Tibial nerve (tissue), 4 donors: ENCODE data around the gene KCNMA1. TPM values are rescaled to one million over a fixed set of nuclear protein-coding genes. Genes with fewer than 3 reads are reported as not detected.

Experiments used
- DNase-seq, 2 donors: peaks; one replicate each; pipeline ENCODE4 v3.0.0-alpha.2; 2019; ENCODE audit warnings: low spot score in 2 of 2
- H3K27ac ChIP-seq, 4 donors: fragments of 200-600 bp; sonication (generic) in 3 of 4; one replicate each; pipeline ENCODE4 v1.5.1; 2017 to 2019; ENCODE audit warnings: mild to moderate bottlenecking in 1 of 4
- H3K27me3 ChIP-seq, 2 donors: fragments of 200-600 bp; sonication (generic) in 1 of 2; one replicate each; pipeline versions ENCODE4 v1.5.1 to v1.6.0; 2017 to 2019
- H3K36me3 ChIP-seq, 3 donors: fragments of 200-600 bp; sonication (generic); one replicate each; pipeline ENCODE4 v1.5.1; 2018 to 2019
- H3K4me1 ChIP-seq, 4 donors: fragments of 200-600 bp; sonication (generic) in 3 of 4; one replicate each; pipeline ENCODE4 v1.5.1; 2017 to 2019
- H3K4me3 ChIP-seq, 4 donors: fragments of 200-600 bp; sonication (generic) in 3 of 4; one replicate each; pipeline ENCODE4 v1.5.1; 2017 to 2019; ENCODE audit warnings: mild to moderate bottlenecking in 1 of 4, moderate library complexity in 1 of 4
- H3K9me3 ChIP-seq, 4 donors: fragments of 200-600 bp; sonication (generic) in 3 of 4; one replicate each; pipeline ENCODE4 v1.5.1; 2017 to 2019
- EP300 ChIP-seq, 2 donors: sonication (generic); formaldehyde crosslinking; IDR thresholded peaks; one replicate each; pipeline ENCODE4 v1.6.1; 2017; ENCODE audit warnings: antibody characterized with exemption in 2 of 2, mild to moderate bottlenecking in 1 of 2
- POLR2A ChIP-seq, 2 donors: fragments of 450-650 bp; IDR thresholded peaks; one replicate each; pipeline ENCODE4 v1.6.1; 2017; ENCODE audit warnings: antibody characterized with exemption in 2 of 2, mild to moderate bottlenecking in 2 of 2, moderate library complexity in 2 of 2
- WGBS, 2 donors: methylation state at CpG; one replicate each; pipeline ENCODE4 v1.1.5; 2018; 5-methylcytosine and 5-hydroxymethylcytosine counted together
- total RNA-seq, 4 donors: library from RNA; depleted of rRNA; stranded (reverse); fragments of >200 nt; gene quantifications; one replicate each; pipeline ENCODE4 v1.1.0, GENCODE V29; 2016
- TF ChIP-seq, protein P1 (sequence below), 5 experiments: fragments of 200-600 bp in 3 of 5; fragments of 450-650 bp in 2 of 5; sonication (generic) in 3 of 5; IDR thresholded peaks; one replicate each; pipeline ENCODE4 v1.5.1; 2016 to 2019; ENCODE audit warnings: antibody characterized with exemption in 5 of 5, mild to moderate bottlenecking in 3 of 5, moderate library complexity in 2 of 5

The KCNMA1 gene
- total RNA-seq, 4 donors from 2014 or later: 10.2 to 19.9 (median 13.7) TPM

DNA sequence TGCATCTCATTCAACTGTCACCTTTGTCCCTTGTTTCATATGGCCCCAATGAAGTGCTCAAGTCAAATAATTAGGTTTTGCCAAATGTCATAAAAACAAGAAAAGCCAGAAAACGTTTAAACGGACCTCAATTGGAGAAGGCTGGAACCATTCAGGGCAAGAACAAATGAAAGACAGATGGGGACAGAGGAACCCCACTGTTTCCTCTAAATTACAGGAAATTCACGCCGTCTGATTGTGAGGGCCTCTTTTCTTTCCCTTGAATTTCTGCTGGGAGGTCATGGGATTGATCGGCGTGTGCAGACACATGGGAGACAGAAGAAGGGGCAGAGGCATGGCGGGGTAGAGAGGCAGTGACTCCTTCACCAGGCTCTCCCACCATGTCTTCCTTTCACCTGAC lies 656.4 kb downstream of the KCNMA1 start:
- H3K4me1 ChIP-seq: peaks cover 0 to 11% (median 4%) of the 10 kb centered on the region in 4 donors
- WGBS, 2 donors: 77 to 79% methylated on average over 7 of the region's 7 CpGs
- no peaks in the 10 kb centered on the region for H3K27me3 ChIP-seq
- no peak overlapping the region for H3K27ac ChIP-seq
- no peaks in the 10 kb centered on the region for H3K9me3 ChIP-seq
- H3K36me3 ChIP-seq: no peaks in the 10 kb centered on the region
- TF ChIP-seq EP300 (IDR thresholded peaks at IDR 0.05) (no peak), POLR2A (IDR thresholded peaks at IDR 0.05) (no peak)
- DNase-seq: no peak
- no peak overlapping the region for H3K4me3 ChIP-seq

DNA sequence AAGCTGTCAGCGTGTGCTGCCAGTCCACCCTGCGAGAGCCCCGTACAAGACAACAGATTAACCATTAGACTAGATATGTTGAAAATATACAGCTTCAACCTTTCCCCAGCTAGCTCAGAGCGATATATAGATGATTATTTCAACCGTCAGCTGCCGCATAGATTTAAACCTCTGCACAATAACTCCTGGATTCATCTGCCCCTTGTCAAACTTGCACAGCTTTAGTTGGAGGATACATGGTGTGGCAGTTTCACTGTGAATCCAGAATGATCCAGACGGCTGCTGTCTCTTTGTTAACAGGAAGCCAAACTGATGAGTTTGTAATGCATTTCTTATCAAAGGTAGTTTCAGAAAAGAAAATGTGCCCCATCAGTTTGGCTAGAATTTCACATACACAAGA lies 659.7 kb downstream of the KCNMA1 start:
- no peak for TF ChIP-seq POLR2A (IDR thresholded peaks at IDR 0.05)
- TF ChIP-seq, protein P1, sequence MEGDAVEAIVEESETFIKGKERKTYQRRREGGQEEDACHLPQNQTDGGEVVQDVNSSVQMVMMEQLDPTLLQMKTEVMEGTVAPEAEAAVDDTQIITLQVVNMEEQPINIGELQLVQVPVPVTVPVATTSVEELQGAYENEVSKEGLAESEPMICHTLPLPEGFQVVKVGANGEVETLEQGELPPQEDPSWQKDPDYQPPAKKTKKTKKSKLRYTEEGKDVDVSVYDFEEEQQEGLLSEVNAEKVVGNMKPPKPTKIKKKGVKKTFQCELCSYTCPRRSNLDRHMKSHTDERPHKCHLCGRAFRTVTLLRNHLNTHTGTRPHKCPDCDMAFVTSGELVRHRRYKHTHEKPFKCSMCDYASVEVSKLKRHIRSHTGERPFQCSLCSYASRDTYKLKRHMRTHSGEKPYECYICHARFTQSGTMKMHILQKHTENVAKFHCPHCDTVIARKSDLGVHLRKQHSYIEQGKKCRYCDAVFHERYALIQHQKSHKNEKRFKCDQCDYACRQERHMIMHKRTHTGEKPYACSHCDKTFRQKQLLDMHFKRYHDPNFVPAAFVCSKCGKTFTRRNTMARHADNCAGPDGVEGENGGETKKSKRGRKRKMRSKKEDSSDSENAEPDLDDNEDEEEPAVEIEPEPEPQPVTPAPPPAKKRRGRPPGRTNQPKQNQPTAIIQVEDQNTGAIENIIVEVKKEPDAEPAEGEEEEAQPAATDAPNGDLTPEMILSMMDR (IDR thresholded peaks at IDR 0.05): no peak
- TF ChIP-seq EP300 (IDR thresholded peaks at IDR 0.05): no peak
- Histone ChIP-seq H3K4me1 (peaks cover 0 to 8% (median 2%) of the 10 kb centered on the region in 4 donors), H3K27ac (no peak overlapping the region)

DNA sequence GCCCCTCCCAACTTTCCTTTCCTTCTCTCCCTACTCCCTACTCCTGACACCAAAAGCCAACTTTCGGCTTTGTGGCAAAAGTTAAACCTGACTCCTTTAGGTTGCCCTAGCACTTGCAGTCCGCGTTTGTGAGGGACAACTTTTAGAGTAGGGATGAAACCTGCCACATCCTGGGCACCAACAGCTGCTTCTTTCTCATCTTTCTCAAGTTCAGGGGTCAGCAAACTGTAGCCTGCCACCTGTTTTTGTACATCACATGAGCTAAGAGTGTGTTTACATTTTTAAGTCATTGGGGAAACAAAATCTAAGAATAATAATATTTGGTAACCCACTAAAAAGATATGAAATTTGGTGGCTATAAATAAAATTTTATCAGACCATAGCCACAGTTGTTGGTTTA lies 660.6 kb downstream of the KCNMA1 start:
- no peaks in the 10 kb centered on the region for H3K9me3 ChIP-seq
- H3K4me3 ChIP-seq: no peak overlapping the region
- no peak overlapping the region for H3K27ac ChIP-seq
- no peaks in the 10 kb centered on the region for H3K27me3 ChIP-seq
- DNase-seq: no peak
- WGBS, 2 donors: 94 to 97% methylated on average over 3 of the region's 3 CpGs
- peaks cover 0 to 8% (median 0%) of the 10 kb centered on the region in 4 donors for H3K4me1 ChIP-seq
- TF ChIP-seq POLR2A (IDR thresholded peaks at IDR 0.05) (no peak), EP300 (IDR thresholded peaks at IDR 0.05) (no peak)
- TF ChIP-seq, protein P1 (IDR thresholded peaks at IDR 0.05): no peak
- H3K36me3 ChIP-seq: no peaks in the 10 kb centered on the region

More for the DNA sequence above, 659.7 kb downstream of the KCNMA1 start:
- Histone ChIP-seq H3K27me3 (no peaks in the 10 kb centered on the region), H3K36me3 (no peaks in the 10 kb centered on the region), H3K9me3 (no peaks in the 10 kb centered on the region), H3K4me3 (no peak overlapping the region)
- DNase-seq: no peak
- 93 to 94% methylated on average over 7 of the region's 7 CpGs for WGBS, 2 donors

DNA sequence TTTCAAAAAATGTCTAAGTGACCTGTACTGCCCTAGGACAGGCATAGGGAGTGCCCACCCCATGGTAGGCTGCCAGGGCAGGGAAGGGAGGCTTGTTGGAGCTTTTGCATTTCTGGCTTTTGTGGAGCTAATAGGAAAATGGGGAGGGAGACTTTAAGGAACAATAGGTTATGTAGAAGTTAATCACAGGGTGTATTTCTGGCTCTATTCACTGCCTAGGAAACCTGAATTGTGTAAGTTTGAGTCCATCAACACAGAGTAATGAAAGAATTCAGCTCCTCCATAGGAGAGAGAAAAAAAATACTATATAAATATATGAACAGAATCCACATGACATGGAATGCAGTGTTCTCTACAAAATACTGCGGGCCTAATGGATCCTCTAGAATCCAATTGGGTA lies 661.5 kb downstream of the KCNMA1 start:
- no peak overlapping the region for H3K4me3 ChIP-seq
- H3K27ac ChIP-seq: no peak overlapping the region
- 95 to 100% methylated on average over 1 of the region's 1 CpG for WGBS, 2 donors
- DNase-seq: no peak
- no peaks in the 10 kb centered on the region for H3K9me3 ChIP-seq
- peaks cover 0 to 8% (median 0%) of the 10 kb centered on the region in 4 donors for H3K4me1 ChIP-seq
- TF ChIP-seq, protein P1 (IDR thresholded peaks at IDR 0.05): no peak
- no peaks in the 10 kb centered on the region for H3K27me3 ChIP-seq
- no peaks in the 10 kb centered on the region for H3K36me3 ChIP-seq

DNA sequence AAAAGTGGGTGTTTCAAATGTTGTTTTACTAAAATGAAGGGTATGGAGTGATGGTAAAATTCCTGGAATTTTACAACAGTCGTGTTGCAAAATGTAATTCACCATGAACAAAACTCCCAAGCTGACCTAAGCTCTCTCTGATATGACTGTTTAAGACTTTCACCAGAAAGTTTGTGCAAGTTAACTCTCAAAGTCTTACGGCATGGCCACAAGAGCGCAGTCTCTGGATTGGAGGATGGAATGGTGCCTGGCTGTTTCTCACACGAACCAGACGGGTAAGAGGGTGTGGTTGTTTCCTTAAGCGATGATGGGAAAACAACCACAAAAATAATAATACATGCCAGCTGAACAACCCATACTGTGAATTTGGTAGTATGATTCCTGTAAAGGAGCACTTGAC lies 662.5 kb downstream of the KCNMA1 start:
- peaks cover 0 to 8% (median 0%) of the 10 kb centered on the region in 4 donors for H3K4me1 ChIP-seq
- WGBS, 2 donors: 66 to 76% methylated on average over 6 of the region's 6 CpGs

More for the DNA sequence above, 662.5 kb downstream of the KCNMA1 start:
- Histone ChIP-seq H3K36me3 (no peaks in the 10 kb centered on the region), H3K27ac (no peak overlapping the region), H3K9me3 (no peaks in the 10 kb centered on the region), H3K4me3 (no peak overlapping the region), H3K27me3 (no peaks in the 10 kb centered on the region)
- no peak for DNase-seq
- TF ChIP-seq, protein P1 (IDR thresholded peaks at IDR 0.05): no peak
- TF ChIP-seq POLR2A (IDR thresholded peaks at IDR 0.05) (no peak), EP300 (IDR thresholded peaks at IDR 0.05) (no peak)
